ENCODE data around the gene AADACL4.
"Not testable (repeated sequence)": the region's sequence is repeated elsewhere in the genome, so short reads cannot be mapped to it uniquely, and the experiment has no call there.

The AADACL4 gene

GRCh38 chr1:12649971-12650421 is 6.1 kb downstream of the AADACL4 start:
- FAIRE-seq (no peak), DNase-seq (ENCODE audit: insufficient read length, low spot score) (no peak)
- TF ChIP-seq POLR2A (IDR thresholded peaks at IDR 0.05; ENCODE audit: low read depth, low read length): no peak

GRCh38 chr1:12654004-12654567 is 10.2 kb downstream of the AADACL4 start:
- DNase-seq (ENCODE audit: insufficient read length, low spot score): no peak
- no peak for FAIRE-seq
- TF ChIP-seq POLR2A (IDR thresholded peaks at IDR 0.05; ENCODE audit: low read depth, low read length): no peak

- no peak for TF ChIP-seq POLR2A (IDR thresholded peaks at IDR 0.05; ENCODE audit: low read depth, low read length)
- DNase-seq (ENCODE audit: insufficient read length, low spot score): no peak
- FAIRE-seq: no peak
These were observed 10.8 kb downstream of the AADACL4 start for GRCh38 chr1:12654657-12655056.

- FAIRE-seq: no peak
- TF ChIP-seq POLR2A (IDR thresholded peaks at IDR 0.05; ENCODE audit: low read depth, low read length): no peak
- no peak for DNase-seq (ENCODE audit: insufficient read length, low spot score)
These were observed 12.7 kb downstream of the AADACL4 start for GRCh38 chr1:12656575-12656974.

GRCh38 chr1:12657060-12657884 is 13.4 kb downstream of the AADACL4 start:
- no peak for DNase-seq (ENCODE audit: insufficient read length, low spot score)
- no peak for TF ChIP-seq POLR2A (IDR thresholded peaks at IDR 0.05; ENCODE audit: low read depth, low read length)
- FAIRE-seq: no peak

- not testable (repeated sequence) for FAIRE-seq; DNase-seq (ENCODE audit: insufficient read length, low spot score)
These were observed 14.1 kb downstream of the AADACL4 start for GRCh38 chr1:12657885-12658512.

- TF ChIP-seq POLR2A (IDR thresholded peaks at IDR 0.05; ENCODE audit: low read depth, low read length): no peak
- FAIRE-seq (peak; percentile 83), DNase-seq (ENCODE audit: insufficient read length, low spot score) (peak; percentile 71)
These were observed 14.9 kb downstream of the AADACL4 start for GRCh38 chr1:12658531-12659453.

GRCh38 chr1:12661606-12662219 is 17.8 kb downstream of the AADACL4 start:
- DNase-seq (ENCODE audit: insufficient read length, low spot score) (no peak), FAIRE-seq (no peak)
- no peak for TF ChIP-seq POLR2A (IDR thresholded peaks at IDR 0.05; ENCODE audit: low read depth, low read length)

GRCh38 chr1:12662556-12662955 is 18.7 kb downstream of the AADACL4 start:
- TF ChIP-seq POLR2A (IDR thresholded peaks at IDR 0.05; ENCODE audit: low read depth, low read length): no peak
- no peak for FAIRE-seq

GRCh38 chr1:12665511-12665910 is 21.6 kb downstream of the AADACL4 start:
- no peak for FAIRE-seq

More at GRCh38 chr1:12662556-12662955, 18.7 kb downstream of the AADACL4 start:
- DNase-seq (ENCODE audit: insufficient read length, low spot score): no peak

GRCh38 chr1:12666141-12666735 is 22.4 kb downstream of the AADACL4 start:
- FAIRE-seq: no peak
- no peak for TF ChIP-seq POLR2A (IDR thresholded peaks at IDR 0.05; ENCODE audit: low read depth, low read length)

More at GRCh38 chr1:12665511-12665910, 21.6 kb downstream of the AADACL4 start:
- TF ChIP-seq POLR2A (IDR thresholded peaks at IDR 0.05; ENCODE audit: low read depth, low read length): no peak
- DNase-seq (ENCODE audit: insufficient read length, low spot score): no peak

GRCh38 chr1:12669529-12670068 is 25.7 kb downstream of the AADACL4 start:
- FAIRE-seq: no peak
- TF ChIP-seq POLR2A (IDR thresholded peaks at IDR 0.05; ENCODE audit: low read depth, low read length): no peak

More at GRCh38 chr1:12666141-12666735, 22.4 kb downstream of the AADACL4 start:
- no peak for DNase-seq (ENCODE audit: insufficient read length, low spot score)

More at GRCh38 chr1:12669529-12670068, 25.7 kb downstream of the AADACL4 start:
- no peak for DNase-seq (ENCODE audit: insufficient read length, low spot score)

Measured in H54 (cell line).